ENCODE results near the gene RSPH1.

DNA sequence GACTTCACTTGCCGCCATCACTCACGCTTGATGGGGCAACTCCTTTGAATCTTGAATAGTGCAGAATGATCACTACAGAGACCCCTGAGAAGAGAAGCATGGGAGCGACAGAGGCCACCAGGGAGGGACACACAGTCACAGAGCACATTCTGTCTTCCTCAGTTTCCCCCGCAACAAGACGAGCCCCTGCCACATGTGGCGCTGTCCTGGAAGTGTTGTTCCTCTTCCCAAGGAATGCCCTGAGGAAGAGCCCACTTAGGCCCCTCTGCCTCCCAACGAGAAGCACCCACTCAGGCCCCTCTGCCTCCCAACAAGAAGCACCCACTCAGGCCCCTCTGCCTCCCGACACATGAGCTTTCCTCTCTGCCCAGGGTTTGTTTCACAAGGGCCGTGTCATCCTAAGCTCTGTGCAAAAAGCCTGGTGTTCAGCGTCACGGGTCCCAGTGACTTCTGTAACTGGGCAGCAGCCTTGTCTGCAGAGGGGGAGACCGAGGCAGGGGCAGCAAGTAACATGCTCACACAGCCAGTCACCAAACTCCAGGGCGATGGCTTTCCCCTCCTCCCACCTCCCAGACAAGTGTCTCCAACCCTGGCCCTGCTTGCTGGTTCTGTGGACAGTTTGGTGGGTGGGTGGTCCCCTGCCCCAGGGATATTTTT lies 37.4 kb upstream of the RSPH1 start:
- no peak for TF ChIP-seq CTCF (conservative IDR thresholded peaks at IDR 0.05; ENCODE audit: low read depth, low read length)
- no peak for TF ChIP-seq RAD21 (IDR thresholded peaks at IDR 0.05; ENCODE audit: low read length)
- TF ChIP-seq FOS (IDR thresholded peaks at IDR 0.05; ENCODE audit: low read depth, low read length) = no peak
- no peak for TF ChIP-seq POLR2A (IDR thresholded peaks at IDR 0.05; ENCODE audit: low read depth, low read length)
- no peak for TF ChIP-seq MXI1 (IDR thresholded peaks at IDR 0.05; ENCODE audit: borderline replicate concordance, low read depth, low read length)
- no peak for TF ChIP-seq SMC3 (IDR thresholded peaks at IDR 0.05; ENCODE audit: low read depth, low read length)
- TF ChIP-seq CEBPB (IDR thresholded peaks at IDR 0.05; ENCODE audit: low read depth, low read length) = no peak
- no peak for TF ChIP-seq USF2 (IDR thresholded peaks at IDR 0.05; ENCODE audit: low read depth, low read length)
- no peak for TF ChIP-seq BHLHE40 (IDR thresholded peaks at IDR 0.05; ENCODE audit: low read depth, low read length)
- no peak for TF ChIP-seq ELK1 (IDR thresholded peaks at IDR 0.05; ENCODE audit: borderline replicate concordance, low read depth, low read length)
- no peak for TF ChIP-seq RFX5 (IDR thresholded peaks at IDR 0.05; ENCODE audit: low read depth, low read length)

All from IMR-90 (cell line).